ENCODE data around the gene VMP1. TPM values are rescaled to one million over a fixed set of nuclear protein-coding genes. Genes with fewer than 3 reads are reported as not detected.

VMP1 gene
- total and polyA plus RNA-seq, 4 donors = 46.4 to 118 (median 71.6) TPM

GRCh38 chr17:59702304-59702703, 5.2 kb upstream of the VMP1 start (continued):
- TF ChIP-seq REST (IDR thresholded peaks at IDR 0.05) = no peak

- peak overlapping the region; percentile 78 to 98 (median 95) for H3K4me3 ChIP-seq (ENCODE audit: low read depth in 1 of 3, low read length in 3 of 3)
- peaks cover 0 to 33% (median 19%) of the 10 kb centered on the region in 4 donors for H3K4me1 ChIP-seq (ENCODE audit: control insufficient read depth in 4 of 4, insufficient read depth in 4 of 4, low read length in 3 of 4)
- WGBS = under 1% methylated on average over 15 of the region's 15 CpGs
These were observed 547 bp downstream of the VMP1 start for GRCh38 chr17:59707971-59708430.

GRCh38 chr17:59711936-59712335, 4.5 kb downstream of the VMP1 start:
- peaks cover 0 to 25% (median 13%) of the 10 kb centered on the region in 4 donors for H3K4me1 ChIP-seq (ENCODE audit: control insufficient read depth in 4 of 4, insufficient read depth in 4 of 4, low read length in 3 of 4)
- H3K27me3 ChIP-seq (ENCODE audit: control insufficient read depth in 4 of 4, insufficient read depth in 4 of 4, low read length in 3 of 4) = no peaks in the 10 kb centered on the region
- DNase-seq (ENCODE audit: low spot score) = no peak
- H3K27ac ChIP-seq (ENCODE audit: low read depth in 1 of 2, low read length in 2 of 2) = no peak overlapping the region
- no peak overlapping the region for H3K4me3 ChIP-seq (ENCODE audit: low read depth in 1 of 3, low read length in 3 of 3)
- no peaks in the 10 kb centered on the region for H3K36me3 ChIP-seq (ENCODE audit: control insufficient read depth in 4 of 4, insufficient read depth in 3 of 4, low read depth in 1 of 4, low read length in 3 of 4)
- H3K9ac ChIP-seq (ENCODE audit: low read depth in 1 of 2, low read length in 2 of 2) = no peak overlapping the region
- H3K9me3 ChIP-seq (ENCODE audit: control insufficient read depth in 4 of 4, low read length in 3 of 4) = no peaks in the 10 kb centered on the region
- no peak for TF ChIP-seq YY1 (IDR thresholded peaks at IDR 0.05)
- no peak for TF ChIP-seq FOXA2 (IDR thresholded peaks at IDR 0.05)
- TF ChIP-seq MAX (IDR thresholded peaks at IDR 0.05) = no peak
- TF ChIP-seq REST (IDR thresholded peaks at IDR 0.05) = no peak
- no peak for TF ChIP-seq TAF1 (conservative IDR thresholded peaks at IDR 0.05)
- TF ChIP-seq ATF3 (IDR thresholded peaks at IDR 0.05) = no peak
- TF ChIP-seq HNF4A (conservative IDR thresholded peaks at IDR 0.05) = no peak
- TF ChIP-seq HNF4G (IDR thresholded peaks at IDR 0.05) = no peak
- no peak for TF ChIP-seq CTCF (IDR thresholded peaks at IDR 0.05; ENCODE audit: low read depth, low read length, missing input control)

More at GRCh38 chr17:59707971-59708430, 547 bp downstream of the VMP1 start:
- no peaks in the 10 kb centered on the region for H3K36me3 ChIP-seq (ENCODE audit: control insufficient read depth in 4 of 4, insufficient read depth in 3 of 4, low read depth in 1 of 4, low read length in 3 of 4)
- no peaks in the 10 kb centered on the region for H3K27me3 ChIP-seq (ENCODE audit: control insufficient read depth in 4 of 4, insufficient read depth in 4 of 4, low read length in 3 of 4)
- no peaks in the 10 kb centered on the region for H3K9me3 ChIP-seq (ENCODE audit: control insufficient read depth in 4 of 4, low read length in 3 of 4)
- DNase-seq (ENCODE audit: low spot score) = no peak
- TF ChIP-seq ZBTB33 (IDR thresholded peaks at IDR 0.05) (no peak), FOXA2 (IDR thresholded peaks at IDR 0.05) (no peak), ATF3 (IDR thresholded peaks at IDR 0.05) (no peak), MAX (IDR thresholded peaks at IDR 0.05) (no peak), SP1 (IDR thresholded peaks at IDR 0.05) (no peak), FOXA1 (IDR thresholded peaks at IDR 0.05) (no peak), HNF4A (conservative IDR thresholded peaks at IDR 0.05) (no peak), JUND (IDR thresholded peaks at IDR 0.05) (no peak), RXRA (IDR thresholded peaks at IDR 0.05) (no peak), NR2F2 (IDR thresholded peaks at IDR 0.05) (no peak), TAF1 (conservative IDR thresholded peaks at IDR 0.05) (no peak), HNF4G (IDR thresholded peaks at IDR 0.05) (no peak), GABPA (IDR thresholded peaks at IDR 0.05 in 1 of 2, conservative IDR thresholded peaks at IDR 0.05 in 1 of 2) (no peak), RAD21 (IDR thresholded peaks at IDR 0.05) (no peak)
- H3K9ac ChIP-seq (ENCODE audit: low read depth in 1 of 2, low read length in 2 of 2) = peak overlapping the region; percentile 92 to 99
- H3K27ac ChIP-seq (ENCODE audit: low read depth in 1 of 2, low read length in 2 of 2) = peak overlapping the region; percentile 85 to 94

All from liver (tissue), 9 donors.